Subcutaneous abdominal adipose tissue (tissue), 5 donors: ENCODE results near the gene KRT26.

ENCODE experiments used
- H3K27ac ChIP-seq: one replicate; pipeline ENCODE4 v1.7.0; 2013; ENCODE audit warnings: low read depth, mild to moderate bottlenecking, inconsistent platforms, low read length, moderate library complexity
- H3K27me3 ChIP-seq, 5 donors: one replicate each; pipeline ENCODE4 v1.7.0; 2013; ENCODE audit warnings: low read length in 5 of 5, inconsistent platforms in 1 of 5; ENCODE audit not compliant: control insufficient read depth in 5 of 5, insufficient read depth in 4 of 5
- H3K36me3 ChIP-seq, 5 donors: one replicate each; pipeline ENCODE4 v1.7.0; 2013; ENCODE audit warnings: low read length in 5 of 5; ENCODE audit not compliant: control insufficient read depth in 5 of 5, insufficient read depth in 5 of 5
- H3K4me1 ChIP-seq, 5 donors: one replicate each; pipeline ENCODE4 v1.7.0; 2013; ENCODE audit warnings: low read length in 5 of 5, mild to moderate bottlenecking in 3 of 5, moderate library complexity in 1 of 5; ENCODE audit not compliant: control insufficient read depth in 5 of 5, insufficient read depth in 5 of 5
- H3K4me3 ChIP-seq, 5 donors: one replicate each; pipeline ENCODE4 v1.7.0; 2013; ENCODE audit warnings: low read length in 5 of 5, low read depth in 1 of 5
- H3K9ac ChIP-seq, 5 donors: one replicate each; pipeline ENCODE4 v1.7.0; 2013; ENCODE audit warnings: low read length in 5 of 5, mild to moderate bottlenecking in 4 of 5, moderate library complexity in 3 of 5
- H3K9me3 ChIP-seq, 5 donors: one replicate each; pipeline ENCODE4 v1.7.0; 2013; ENCODE audit warnings: low read length in 5 of 5; ENCODE audit not compliant: control insufficient read depth in 5 of 5
- donor health status: healthy.
- donor health status: healthy.
- donor health status: healthy.
- donor health status: healthy.
- donor health status: healthy.

Gene KRT26

GRCh38 chr17:40777971-40778370, 6.0 kb upstream of the KRT26 start:
- Histone ChIP-seq H3K36me3 (no peaks in the 10 kb centered on the region), H3K9me3 (no peaks in the 10 kb centered on the region), H3K4me3 (no peak overlapping the region), H3K27me3 (peaks cover 3 to 19% (median 10%) of the 10 kb centered on the region in 5 donors), H3K4me1 (peaks cover 0 to 15% (median 0%) of the 10 kb centered on the region in 5 donors), H3K27ac (no peak overlapping the region), H3K9ac (no peak overlapping the region)

- no peak overlapping the region for H3K4me3 ChIP-seq
- H3K4me1 ChIP-seq: peaks cover 0 to 15% (median 0%) of the 10 kb centered on the region in 5 donors
- no peak overlapping the region for H3K27ac ChIP-seq
- H3K9me3 ChIP-seq: no peaks in the 10 kb centered on the region
- no peak overlapping the region for H3K9ac ChIP-seq
- peaks cover 3 to 21% (median 10%) of the 10 kb centered on the region in 5 donors for H3K27me3 ChIP-seq
- no peaks in the 10 kb centered on the region for H3K36me3 ChIP-seq
Observed at GRCh38 chr17:40777459-40777858, 5.5 kb upstream of the KRT26 start.

GRCh38 chr17:40775945-40776344, 3.9 kb upstream of the KRT26 start:
- Histone ChIP-seq H3K4me3 (no peak overlapping the region), H3K27ac (no peak overlapping the region), H3K27me3 (peaks cover 10 to 27% (median 11%) of the 10 kb centered on the region in 5 donors), H3K9ac (no peak overlapping the region), H3K36me3 (no peaks in the 10 kb centered on the region), H3K9me3 (no peaks in the 10 kb centered on the region), H3K4me1 (peaks cover 0 to 15% (median 0%) of the 10 kb centered on the region in 5 donors)

GRCh38 chr17:40765657-40766056, 6.3 kb downstream of the KRT26 start:
- no peak overlapping the region for H3K9ac ChIP-seq
- H3K9me3 ChIP-seq: peaks cover 5 to 37% (median 26%) of the 10 kb centered on the region in 5 donors
- H3K27ac ChIP-seq: no peak overlapping the region
- no peaks in the 10 kb centered on the region for H3K36me3 ChIP-seq
- no peak overlapping the region for H3K4me3 ChIP-seq
- H3K4me1 ChIP-seq: no peaks in the 10 kb centered on the region
- H3K27me3 ChIP-seq: peaks cover 0 to 9% (median 7%) of the 10 kb centered on the region in 5 donors

- H3K4me3 ChIP-seq: no peak overlapping the region
- H3K27ac ChIP-seq: no peak overlapping the region
- no peaks in the 10 kb centered on the region for H3K36me3 ChIP-seq
- peaks cover 0 to 9% (median 0%) of the 10 kb centered on the region in 5 donors for H3K27me3 ChIP-seq
- peaks cover 15 to 53% (median 40%) of the 10 kb centered on the region in 5 donors for H3K9me3 ChIP-seq
- no peaks in the 10 kb centered on the region for H3K4me1 ChIP-seq
- H3K9ac ChIP-seq: no peak overlapping the region
Observed at GRCh38 chr17:40763752-40764151, 8.2 kb downstream of the KRT26 start.

GRCh38 chr17:40760105-40761016, 11.6 kb downstream of the KRT26 start:
- peaks cover 15 to 57% (median 40%) of the 10 kb centered on the region in 5 donors for H3K9me3 ChIP-seq

GRCh38 chr17:40755231-40755630, 16.8 kb downstream of the KRT26 start, which contains the start of gene KRT25:
TSS of gene KRT25 (minus strand) at chr17:40755331. CDS start at chr17:40755271, 60 bp downstream.
- peaks cover 0 to 8% (median 3%) of the 10 kb centered on the region in 5 donors for H3K27me3 ChIP-seq
- no peak within 1 kb of the TSS for H3K9ac ChIP-seq
- no peak within 1 kb of the TSS for H3K4me3 ChIP-seq
- no peaks in the 10 kb centered on the region for H3K36me3 ChIP-seq
- no peak within 1 kb of the TSS for H3K27ac ChIP-seq
- H3K4me1 ChIP-seq: no peaks in the 10 kb centered on the region
- H3K9me3 ChIP-seq: peaks cover 2 to 15% (median 11%) of the 10 kb centered on the region in 5 donors

More at GRCh38 chr17:40760105-40761016, 11.6 kb downstream of the KRT26 start:
- Histone ChIP-seq H3K27me3 (peaks cover 0 to 9% (median 0%) of the 10 kb centered on the region in 5 donors), H3K4me1 (no peaks in the 10 kb centered on the region), H3K36me3 (no peaks in the 10 kb centered on the region), H3K9ac (no peak overlapping the region), H3K4me3 (no peak overlapping the region), H3K27ac (no peak overlapping the region)

GRCh38 chr17:40753804-40754203, 18.2 kb downstream of the KRT26 start:
- Histone ChIP-seq H3K4me1 (no peaks in the 10 kb centered on the region), H3K9me3 (peaks cover 0 to 5% (median under 1%) of the 10 kb centered on the region in 5 donors), H3K9ac (no peak overlapping the region), H3K27me3 (peaks cover 0 to 8% (median 5%) of the 10 kb centered on the region in 5 donors), H3K4me3 (no peak overlapping the region), H3K36me3 (no peaks in the 10 kb centered on the region), H3K27ac (no peak overlapping the region)

GRCh38 chr17:40751065-40751464, 20.9 kb downstream of the KRT26 start:
- Histone ChIP-seq H3K9ac (no peak overlapping the region), H3K27ac (no peak overlapping the region), H3K27me3 (peaks cover 0 to 8% (median 7%) of the 10 kb centered on the region in 5 donors), H3K36me3 (no peaks in the 10 kb centered on the region), H3K4me1 (no peaks in the 10 kb centered on the region), H3K9me3 (peaks cover 0 to 5% (median 3%) of the 10 kb centered on the region in 5 donors), H3K4me3 (no peak overlapping the region)

GRCh38 chr17:40750391-40750790, 21.6 kb downstream of the KRT26 start:
- Histone ChIP-seq H3K4me3 (no peak overlapping the region), H3K9me3 (peaks cover 0 to 5% (median 3%) of the 10 kb centered on the region in 5 donors), H3K27me3 (peaks cover 0 to 8% (median 7%) of the 10 kb centered on the region in 5 donors), H3K27ac (no peak overlapping the region), H3K36me3 (no peaks in the 10 kb centered on the region), H3K4me1 (no peaks in the 10 kb centered on the region), H3K9ac (no peak overlapping the region)
